Muscle of arm (tissue), 14 donors: ENCODE results near the gene MTMR12. TPM values are rescaled to one million over a fixed set of nuclear protein-coding genes. Genes with fewer than 3 reads are reported as not detected.

ENCODE experiments used
- DNase-seq: peaks from one replicate; pipeline ENCODE4 v3.0.0-alpha.2; 2013
- long read RNA-seq, 11 donors: transcript quantifications; one replicate each; lab custom pipeline, GENCODE V29; 2026
- polyA plus RNA-seq, 12 donors: library from polyadenylated mRNA; unstranded; fragments of 120-200 nt; gene quantifications; one replicate each; pipeline ENCODE4 v1.2.1, GENCODE V29; 2013; ENCODE audit not compliant: insufficient read length in 12 of 12

The MTMR12 gene
- 10 to 100 TPM in 11 of 12 donors, not detected in 1; 12.1 to 27.2 (median 17.0) TPM for polyA plus RNA-seq
- long read RNA-seq, donor 1, full-length matches to known transcripts = 3 of 13 reads
- long read RNA-seq, donor 1, partial matches to known transcripts = 10 of 13 reads
- long read RNA-seq, donor 1, other reads (novel, unspliced or antisense) = 0 of 13 reads
- long read RNA-seq, donor 2, full-length matches to known transcripts = 3 of 3 reads
- long read RNA-seq, donor 2, partial matches to known transcripts = 0 of 3 reads
- long read RNA-seq, donor 2, other reads (novel, unspliced or antisense) = 0 of 3 reads
- long read RNA-seq, donor 3, full-length matches to known transcripts = 2 of 2 reads
- long read RNA-seq, donor 3, partial matches to known transcripts = 0 of 2 reads
- long read RNA-seq, donor 3, other reads (novel, unspliced or antisense) = 0 of 2 reads
- long read RNA-seq, donor 4, partial matches to known transcripts = 5 of 5 reads
- long read RNA-seq, donor 4, other reads (novel, unspliced or antisense) = 0 of 5 reads
- long read RNA-seq, donor 5, full-length matches to known transcripts = 2 of 12 reads
- long read RNA-seq, donor 5, partial matches to known transcripts = 10 of 12 reads
- long read RNA-seq, donor 5, other reads (novel, unspliced or antisense) = 0 of 12 reads
- long read RNA-seq, donor 6, full-length matches to known transcripts = 1 of 1 reads
- long read RNA-seq, donor 6, partial matches to known transcripts = 0 of 1 reads
- long read RNA-seq, donor 6, other reads (novel, unspliced or antisense) = 0 of 1 reads
- long read RNA-seq, donor 7 = 0 reads
- long read RNA-seq, donor 8, partial matches to known transcripts = 0 of 1 reads
- long read RNA-seq, donor 8, other reads (novel, unspliced or antisense) = 0 of 1 reads
- long read RNA-seq, donor 9 = 0 reads
- long read RNA-seq, donor 10 = 0 reads
- long read RNA-seq, donor 11, full-length matches to known transcripts = 1 of 6 reads
- long read RNA-seq, donor 11, partial matches to known transcripts = 5 of 6 reads
- long read RNA-seq, donor 11, other reads (novel, unspliced or antisense) = 0 of 6 reads

- DNase-seq = peak; percentile 98
Measured at GRCh38 chr5:32312595-32313332, at the start of gene MTMR12. MTMR12 (minus strand) TSS chr5:32312939; CDS start chr5:32312838, 101 bp downstream.

- no peak for DNase-seq
Measured at GRCh38 chr5:32362527-32362926, 49.8 kb upstream of the MTMR12 start.

- DNase-seq = no peak
Measured at GRCh38 chr5:32360906-32361305, 48.2 kb upstream of the MTMR12 start.

- no peak for DNase-seq
Measured at GRCh38 chr5:32358611-32359010, 45.9 kb upstream of the MTMR12 start.

GRCh38 chr5:32357658-32358057 lies 44.9 kb upstream of the MTMR12 start:
- DNase-seq = no peak

GRCh38 chr5:32355686-32356085 lies 42.9 kb upstream of the MTMR12 start:
- peak; percentile 7 for DNase-seq

GRCh38 chr5:32353420-32353819 lies 40.7 kb upstream of the MTMR12 start:
- DNase-seq = no peak

- DNase-seq = no peak
Measured at GRCh38 chr5:32352685-32353084, 39.9 kb upstream of the MTMR12 start.

GRCh38 chr5:32346869-32347268 lies 34.1 kb upstream of the MTMR12 start:
- no peak for DNase-seq

GRCh38 chr5:32343058-32343672 lies 30.4 kb upstream of the MTMR12 start:
- DNase-seq = no peak

GRCh38 chr5:32342656-32343055 lies 29.9 kb upstream of the MTMR12 start:
- no peak for DNase-seq

GRCh38 chr5:32339878-32340277 lies 27.1 kb upstream of the MTMR12 start:
- no peak for DNase-seq

GRCh38 chr5:32339198-32339597 lies 26.5 kb upstream of the MTMR12 start:
- no peak for DNase-seq

GRCh38 chr5:32332966-32333365 lies 20.2 kb upstream of the MTMR12 start:
- no peak for DNase-seq

- no peak for DNase-seq
Measured at GRCh38 chr5:32332361-32332760, 19.6 kb upstream of the MTMR12 start.

- no peak for DNase-seq
Measured at GRCh38 chr5:32331935-32332274, 19.2 kb upstream of the MTMR12 start.

GRCh38 chr5:32331217-32331934 lies 18.6 kb upstream of the MTMR12 start:
- DNase-seq = no peak

GRCh38 chr5:32330126-32330971 lies 17.6 kb upstream of the MTMR12 start:
- DNase-seq = no peak

GRCh38 chr5:32329395-32329834 lies 16.7 kb upstream of the MTMR12 start:
- DNase-seq = no peak
